HCEC 1CT (cell line): ENCODE results near the gene SERAC1.
"Not testable (repeated sequence)": the region's sequence is repeated elsewhere in the genome, so short reads cannot be mapped to it uniquely, and the experiment has no call there.

ENCODE experiments used
- DNase-seq: peaks from one replicate; pipeline ENCODE4 v3.0.0-alpha.2; 2017

The SERAC1 gene

DNA sequence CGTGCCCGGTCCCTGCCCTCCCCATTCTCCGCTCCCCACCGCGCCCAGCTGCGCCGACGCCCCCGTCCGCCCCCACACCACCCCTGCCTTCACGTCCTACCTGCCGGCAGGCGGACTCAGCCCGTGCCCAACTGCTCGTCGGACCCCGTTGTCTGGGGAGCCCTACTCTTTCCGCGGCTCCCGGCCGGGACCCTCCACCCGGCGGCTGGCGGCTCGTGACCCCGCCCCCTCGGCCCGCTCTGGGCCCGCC lies at the start of gene SERAC1:
Gene SERAC1 (minus strand): TSS at position 223 of the 250 bp plus-strand sequence. CDS start 9,899 bp downstream, outside the sequence.
- no peak for DNase-seq

DNA sequence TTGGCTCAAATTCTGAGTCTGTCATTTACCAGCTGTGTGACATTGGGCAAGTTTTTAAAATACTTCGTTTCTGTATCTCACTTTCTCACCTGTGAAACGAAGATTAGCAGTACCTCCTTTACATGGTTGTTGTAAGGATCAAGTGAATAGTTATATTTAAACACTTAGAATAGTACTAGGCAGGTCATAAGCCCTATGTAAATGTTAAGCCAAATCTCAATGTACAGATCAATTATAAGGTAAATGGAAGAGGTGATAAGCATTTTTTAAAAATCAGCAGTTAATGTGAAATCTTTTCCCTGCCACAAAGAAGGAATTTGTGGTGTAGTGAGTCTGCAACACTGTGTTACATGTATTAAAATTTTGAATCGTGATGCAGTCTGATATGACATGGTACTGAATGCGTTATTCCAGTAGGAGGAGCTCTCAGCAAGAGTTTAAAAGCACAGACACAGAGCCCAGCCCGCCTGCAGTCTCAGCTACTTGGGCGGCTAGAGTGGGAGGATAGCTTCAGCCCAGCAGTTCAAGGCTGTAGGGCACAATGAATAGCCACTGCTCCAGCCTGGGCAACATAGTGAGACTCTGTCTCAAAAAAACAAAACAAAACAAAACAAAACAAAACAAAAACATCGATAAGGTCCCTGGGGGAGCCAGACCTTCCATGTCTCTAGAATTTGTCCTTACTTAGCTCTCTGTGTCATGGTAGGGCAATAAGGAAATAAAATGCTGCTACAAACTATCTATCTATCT lies 46.0 kb upstream of the SERAC1 start:
- peak; percentile 86 for DNase-seq

- peak; percentile 61 for DNase-seq
Measured at GRCh38 chr6:158211273-158212055, 43.4 kb upstream of the SERAC1 start.

- not testable (repeated sequence) for DNase-seq
Measured at GRCh38 chr6:158209582-158210333, 41.7 kb upstream of the SERAC1 start.

- DNase-seq: not testable (repeated sequence)
Measured at GRCh38 chr6:158208226-158209030, 40.4 kb upstream of the SERAC1 start.

DNA sequence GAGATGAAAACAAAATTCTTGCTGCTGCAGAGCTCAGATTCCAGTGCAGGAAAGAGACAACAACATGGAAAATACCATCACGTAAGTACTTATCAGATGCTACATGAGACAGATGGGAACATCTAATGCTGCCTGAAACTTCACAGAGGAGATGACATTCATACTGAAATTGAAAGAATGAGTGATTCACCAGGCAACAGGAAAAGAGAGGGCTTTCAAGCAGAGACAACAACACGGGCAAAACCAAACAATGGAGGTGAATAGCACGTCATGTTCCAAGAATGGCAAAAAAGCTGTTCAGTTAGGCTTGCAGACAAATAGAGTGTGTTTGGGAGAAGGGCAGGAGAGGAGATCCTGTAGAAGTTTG lies 39.3 kb upstream of the SERAC1 start:
- DNase-seq: peak; percentile 26

DNA sequence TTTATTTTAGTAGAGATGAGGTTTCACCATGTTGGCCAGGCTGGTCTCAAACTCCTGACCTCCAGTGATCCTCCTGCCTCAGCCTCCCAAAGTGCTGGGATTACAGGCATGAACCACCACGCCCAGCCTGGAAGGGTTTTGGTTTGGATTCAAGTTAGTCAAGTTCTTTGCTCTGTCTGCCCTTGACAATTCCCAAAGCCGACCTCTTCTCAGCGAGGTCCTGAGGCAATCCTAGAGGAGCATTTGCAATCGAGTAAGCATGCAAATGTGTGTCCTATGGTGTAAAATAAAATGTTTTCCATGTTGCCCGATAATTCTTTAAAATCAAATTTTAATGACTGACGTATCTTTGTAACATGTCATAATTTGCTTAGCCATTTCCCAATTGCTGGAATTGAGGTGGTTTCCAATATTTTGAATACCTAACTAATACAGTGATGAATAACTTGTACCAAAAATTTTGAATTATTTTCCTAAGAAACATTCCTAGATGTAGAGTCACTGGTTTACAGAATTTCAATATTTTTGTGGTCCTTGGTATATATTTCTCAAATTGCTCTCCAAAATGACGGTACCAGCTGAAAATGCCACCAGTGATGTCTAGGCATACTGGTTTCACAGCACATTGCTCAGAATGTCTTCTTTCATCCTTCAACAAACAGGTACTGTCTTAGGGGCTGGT lies 38.8 kb upstream of the SERAC1 start:
- peak; percentile 5 for DNase-seq

DNA sequence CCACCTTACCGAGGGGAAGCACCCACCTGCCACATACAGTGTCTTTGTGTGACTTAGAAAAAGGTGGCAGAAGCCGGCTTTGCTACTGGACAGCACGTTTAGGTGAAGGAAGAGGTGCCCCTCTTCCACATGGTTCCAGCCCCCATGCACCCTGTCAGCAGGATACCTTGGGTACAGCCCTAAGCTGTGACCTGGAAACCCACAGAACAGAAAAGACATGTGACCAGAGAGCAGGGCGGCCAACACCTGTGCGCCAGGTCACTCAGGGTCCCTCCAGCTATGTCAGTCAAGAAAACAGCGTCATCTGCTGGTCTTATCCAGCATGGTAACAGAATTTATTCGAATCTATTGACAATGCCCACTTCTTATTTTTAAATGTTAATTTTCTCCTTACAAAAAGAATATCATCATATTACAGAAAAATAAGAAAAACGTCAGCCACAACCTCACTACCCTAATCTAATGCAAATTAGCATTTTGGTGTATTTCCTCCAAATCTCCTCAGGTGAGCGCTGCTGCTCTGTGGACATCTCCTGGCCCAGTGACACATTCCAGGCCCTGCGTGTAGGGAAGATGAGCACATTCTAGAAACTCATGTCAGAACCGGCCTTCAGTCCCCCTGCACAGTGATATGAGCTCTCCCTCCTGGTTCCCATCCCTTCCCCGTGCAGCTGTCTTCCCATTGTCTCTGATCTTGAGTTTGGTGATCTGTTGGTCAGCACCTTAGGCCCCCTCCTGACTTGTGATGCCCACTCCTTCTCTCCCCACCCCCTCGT lies 37.3 kb upstream of the SERAC1 start:
- peak; percentile 5 for DNase-seq

GRCh38 chr6:158198461-158198860 lies 30.4 kb upstream of the SERAC1 start:
- no peak for DNase-seq

DNA sequence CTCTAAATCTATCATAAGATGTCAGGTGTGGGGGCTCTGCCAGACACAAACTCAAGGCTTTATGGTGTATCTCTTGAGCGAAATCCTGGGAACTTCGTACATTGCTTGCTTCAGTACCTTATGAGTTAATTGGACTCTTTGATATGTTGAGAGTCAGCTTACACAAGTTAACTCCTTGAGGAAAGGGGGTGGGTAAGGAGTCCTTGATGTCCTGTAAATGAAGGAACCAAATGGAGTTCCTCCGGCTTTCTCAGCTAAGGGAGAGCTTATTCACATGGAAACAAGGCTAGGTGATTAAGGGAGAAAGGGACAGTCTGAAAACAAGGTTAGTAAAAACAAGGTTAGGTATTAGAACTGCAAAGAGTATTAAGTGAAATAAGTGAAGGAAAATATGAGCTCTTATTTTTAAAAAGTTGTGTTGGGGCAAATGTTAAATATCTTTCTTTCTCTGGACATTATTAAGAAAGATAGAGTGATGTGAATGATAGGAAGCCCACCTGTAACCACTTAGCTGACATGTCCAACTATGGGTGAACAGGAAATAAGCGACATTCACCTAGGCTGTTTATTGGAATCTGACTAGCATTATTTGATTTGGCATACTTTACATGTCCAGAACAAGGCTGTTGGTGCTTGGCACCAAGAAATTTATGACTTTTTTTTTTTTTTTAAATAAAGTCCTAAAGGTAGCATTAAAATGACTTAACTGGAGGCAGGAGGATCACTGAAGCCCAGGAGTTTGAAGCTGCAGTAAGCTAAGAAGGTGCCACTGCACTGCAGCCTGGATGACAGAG lies 26.6 kb upstream of the SERAC1 start:
- no peak for DNase-seq

DNA sequence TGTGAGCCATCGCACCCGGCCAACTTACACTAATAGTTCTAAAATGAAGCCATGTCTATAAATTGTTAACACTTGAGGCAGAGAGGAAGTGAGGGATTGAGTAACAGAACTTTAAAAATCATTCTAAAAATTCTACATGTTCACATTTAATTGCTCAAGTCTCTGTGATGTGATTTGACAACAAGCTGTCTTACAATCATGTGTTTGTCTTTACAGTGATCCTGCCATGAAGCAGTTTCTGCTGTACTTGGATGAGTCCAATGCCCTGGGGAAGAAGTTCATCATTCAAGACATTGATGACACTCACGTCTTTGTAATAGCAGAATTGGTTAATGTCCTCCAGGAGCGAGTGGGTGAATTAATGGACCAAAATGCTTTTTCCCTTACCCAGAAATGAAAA lies 23.7 kb upstream of the SERAC1 start:
- DNase-seq: no peak

- DNase-seq: no peak
Measured at GRCh38 chr6:158191032-158191431, 23.0 kb upstream of the SERAC1 start.

- DNase-seq: no peak
Measured at GRCh38 chr6:158188591-158188990, 20.5 kb upstream of the SERAC1 start.

- peak; percentile 69 for DNase-seq
Measured at GRCh38 chr6:158185729-158186456, 17.8 kb upstream of the SERAC1 start.

GRCh38 chr6:158184608-158185007 lies 16.5 kb upstream of the SERAC1 start:
- DNase-seq: no peak

DNA sequence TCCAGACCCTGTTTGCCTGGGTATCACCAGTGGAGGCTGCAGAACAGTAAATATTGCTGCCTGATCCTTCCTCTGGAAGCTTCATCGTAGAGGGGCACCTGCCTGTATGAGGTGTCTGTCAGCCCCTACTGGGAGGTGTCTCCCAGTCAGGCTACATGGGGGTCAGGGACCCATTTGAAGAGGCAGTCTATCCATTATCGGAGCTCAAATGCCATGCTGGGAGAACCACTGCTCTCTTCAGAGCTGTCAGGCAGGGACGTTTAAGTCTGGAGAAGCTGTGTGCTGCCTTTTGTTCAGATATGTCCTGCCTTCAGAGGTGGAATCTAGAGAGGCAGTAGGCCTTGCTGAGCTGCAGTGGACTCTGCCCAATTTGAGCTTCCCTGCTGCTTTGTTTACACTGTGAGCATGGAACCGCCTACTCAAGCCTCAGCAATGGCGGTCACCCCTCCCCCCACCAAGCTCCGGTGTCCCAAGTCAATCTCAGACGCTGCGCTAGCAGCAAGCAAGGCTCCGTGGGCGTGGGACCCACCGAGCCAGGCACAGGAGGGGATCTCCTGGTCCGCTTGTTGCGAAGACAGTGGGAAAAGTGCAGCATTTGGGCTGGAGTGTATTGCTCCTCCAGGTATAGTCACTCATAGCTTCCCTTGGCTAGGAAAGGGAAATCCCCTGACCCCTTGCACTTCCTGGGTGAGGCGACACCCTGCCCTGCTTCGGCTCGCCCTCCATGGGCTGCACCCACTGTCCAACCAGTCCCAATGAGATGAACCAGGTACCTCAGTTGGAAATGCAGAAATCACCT lies 15.3 kb upstream of the SERAC1 start:
- not testable (repeated sequence) for DNase-seq

- DNase-seq: not testable (repeated sequence)
Measured at GRCh38 chr6:158177712-158178111, 9.7 kb upstream of the SERAC1 start.

GRCh38 chr6:158175111-158175510 lies 7.0 kb upstream of the SERAC1 start:
- no peak for DNase-seq

DNA sequence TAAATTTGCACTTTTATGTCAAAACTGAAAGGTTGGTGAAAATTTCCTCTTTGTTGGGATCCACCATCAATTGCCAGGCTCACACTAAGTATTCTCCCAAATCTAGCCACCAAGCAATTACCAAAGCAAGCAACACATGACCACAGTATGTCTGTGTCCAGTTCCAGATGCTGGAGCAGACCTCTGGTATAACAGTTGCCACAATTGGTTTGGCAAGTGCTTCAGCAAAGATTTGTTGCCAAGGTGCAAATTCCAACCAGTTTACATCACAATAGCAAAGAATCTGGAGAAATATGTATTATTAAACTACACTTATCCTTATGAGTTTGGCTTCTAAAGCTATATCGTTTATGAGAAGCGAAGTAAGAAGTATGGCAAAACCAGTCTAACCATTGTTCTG lies 6.5 kb upstream of the SERAC1 start:
- DNase-seq: peak; percentile 88
